ENCODE measurements around the gene MALRD1.

DNA sequence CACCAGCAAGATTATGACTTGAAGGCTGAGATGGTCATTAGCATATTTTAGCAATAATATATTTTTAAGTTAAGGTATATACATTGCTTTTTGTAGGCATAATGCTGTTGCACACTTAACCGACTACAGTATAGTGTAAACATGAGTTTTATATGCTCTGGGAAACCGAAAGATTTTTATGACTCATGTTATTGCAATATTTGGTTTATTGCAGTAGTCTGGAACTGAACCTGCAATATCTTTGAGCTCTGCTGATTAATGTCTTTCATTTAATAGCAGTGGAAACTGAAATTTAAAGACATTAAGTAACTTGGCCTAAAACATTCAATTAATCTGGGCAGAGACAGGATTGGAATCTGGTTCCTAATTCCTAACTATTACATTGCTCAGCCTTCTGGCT is 500.9 kb downstream of the MALRD1 start:
- TF ChIP-seq, protein P1, sequence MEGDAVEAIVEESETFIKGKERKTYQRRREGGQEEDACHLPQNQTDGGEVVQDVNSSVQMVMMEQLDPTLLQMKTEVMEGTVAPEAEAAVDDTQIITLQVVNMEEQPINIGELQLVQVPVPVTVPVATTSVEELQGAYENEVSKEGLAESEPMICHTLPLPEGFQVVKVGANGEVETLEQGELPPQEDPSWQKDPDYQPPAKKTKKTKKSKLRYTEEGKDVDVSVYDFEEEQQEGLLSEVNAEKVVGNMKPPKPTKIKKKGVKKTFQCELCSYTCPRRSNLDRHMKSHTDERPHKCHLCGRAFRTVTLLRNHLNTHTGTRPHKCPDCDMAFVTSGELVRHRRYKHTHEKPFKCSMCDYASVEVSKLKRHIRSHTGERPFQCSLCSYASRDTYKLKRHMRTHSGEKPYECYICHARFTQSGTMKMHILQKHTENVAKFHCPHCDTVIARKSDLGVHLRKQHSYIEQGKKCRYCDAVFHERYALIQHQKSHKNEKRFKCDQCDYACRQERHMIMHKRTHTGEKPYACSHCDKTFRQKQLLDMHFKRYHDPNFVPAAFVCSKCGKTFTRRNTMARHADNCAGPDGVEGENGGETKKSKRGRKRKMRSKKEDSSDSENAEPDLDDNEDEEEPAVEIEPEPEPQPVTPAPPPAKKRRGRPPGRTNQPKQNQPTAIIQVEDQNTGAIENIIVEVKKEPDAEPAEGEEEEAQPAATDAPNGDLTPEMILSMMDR (IDR thresholded peaks at IDR 0.05; ENCODE audit: low read depth, low read length): no peak
- TF ChIP-seq EZH2phosphoT487 (IDR thresholded peaks at IDR 0.05; ENCODE audit: low read depth): no peak

All from OCI-LY3 (cell line).